SH-SY5Y (cell line): ENCODE measurements around the gene SMARCAL1.

Source experiments
- GATA2 ChIP-seq: IDR thresholded peaks from 2 replicates; pipeline ENCODE4 v1.6.1; 2011; ENCODE audit warnings: mild to moderate bottlenecking, low read depth, low read length
- GATA3 ChIP-seq: IDR thresholded peaks from 2 replicates; pipeline ENCODE4 v1.6.1; 2011; ENCODE audit warnings: low read depth, mild to moderate bottlenecking, low read length, moderate library complexity

DNA sequence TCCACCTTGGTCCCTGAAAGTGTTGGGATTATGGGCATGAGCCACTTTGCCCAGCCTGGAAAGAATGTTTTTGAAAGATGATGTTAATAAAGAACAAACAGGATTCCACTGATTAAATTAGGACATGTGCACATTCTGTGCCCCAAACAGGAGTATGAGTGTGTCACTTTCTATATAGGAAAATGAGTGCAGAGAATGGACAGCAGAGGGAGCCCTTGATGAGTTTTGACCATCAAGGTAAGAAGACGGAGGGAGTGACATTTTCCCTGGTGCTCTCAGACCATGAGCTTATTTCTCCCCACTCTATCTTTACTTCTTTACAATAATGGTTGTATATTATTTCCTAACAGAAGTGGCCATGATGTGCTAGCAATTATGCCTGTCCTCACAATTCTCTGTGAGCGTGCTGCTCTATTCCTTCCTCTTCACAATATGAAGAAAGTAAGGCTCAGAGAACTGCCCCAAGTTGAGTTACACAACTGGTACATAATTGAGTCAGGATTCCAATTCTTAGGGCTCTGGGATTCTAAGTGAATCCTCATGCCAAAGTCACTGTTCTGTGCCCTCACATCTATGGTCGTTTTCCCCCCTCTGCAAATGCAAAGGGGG is 107.0 kb downstream of the SMARCAL1 start:
- TF ChIP-seq GATA2 (no peak), GATA3 (no peak)
